Endothelial cell of hepatic sinusoid (primary cell): ENCODE data around the gene CCDC12.

Source experiments
- in situ Hi-C: cut with HindIII; loops from 2 replicates; pipeline ENCODE4 v1.10.0; 2017; ENCODE audit warnings: low sequenced_read_pairs

The CCDC12 gene

DNA sequence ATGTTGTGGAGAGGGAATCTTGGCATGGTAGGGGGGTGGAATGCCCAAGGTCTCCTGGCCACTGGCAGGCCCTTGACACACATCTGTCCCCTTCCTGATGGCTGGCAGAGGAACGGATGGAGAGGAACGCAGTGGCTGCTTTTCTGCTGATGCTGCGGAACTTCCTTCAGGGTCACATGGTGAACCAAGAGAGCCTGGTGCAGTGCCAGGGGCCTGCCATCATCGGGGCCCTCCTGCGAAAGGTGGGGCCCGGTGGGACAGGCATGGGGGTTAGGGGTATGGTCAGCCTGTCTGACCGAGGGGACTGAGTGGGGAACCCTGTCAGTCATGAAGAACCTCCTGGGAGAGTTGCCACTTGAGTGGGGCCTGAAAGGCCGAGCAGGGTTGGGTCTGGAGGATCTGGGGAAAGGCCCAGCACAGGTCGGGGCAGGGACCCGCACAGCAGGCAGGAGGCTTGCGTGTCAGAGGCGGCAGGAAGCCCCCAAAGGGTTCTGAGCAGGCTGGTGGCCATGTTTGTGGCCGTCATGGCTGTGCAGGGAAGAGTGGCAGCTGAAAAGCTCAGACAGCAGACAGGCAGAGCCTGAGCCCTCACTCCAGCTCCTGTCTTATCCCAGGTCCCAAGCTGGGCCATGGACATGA is 21.0 kb upstream of the CCDC12 start:
- in situ Hi-C loops, result no loop called here

- in situ Hi-C loops, result no loop called here
Observed at GRCh38 chr3:46996689-46997452, 20.3 kb upstream of the CCDC12 start.

GRCh38 chr3:46995901-46996562 is 19.5 kb upstream of the CCDC12 start:
- in situ Hi-C loops, result no loop called here

DNA sequence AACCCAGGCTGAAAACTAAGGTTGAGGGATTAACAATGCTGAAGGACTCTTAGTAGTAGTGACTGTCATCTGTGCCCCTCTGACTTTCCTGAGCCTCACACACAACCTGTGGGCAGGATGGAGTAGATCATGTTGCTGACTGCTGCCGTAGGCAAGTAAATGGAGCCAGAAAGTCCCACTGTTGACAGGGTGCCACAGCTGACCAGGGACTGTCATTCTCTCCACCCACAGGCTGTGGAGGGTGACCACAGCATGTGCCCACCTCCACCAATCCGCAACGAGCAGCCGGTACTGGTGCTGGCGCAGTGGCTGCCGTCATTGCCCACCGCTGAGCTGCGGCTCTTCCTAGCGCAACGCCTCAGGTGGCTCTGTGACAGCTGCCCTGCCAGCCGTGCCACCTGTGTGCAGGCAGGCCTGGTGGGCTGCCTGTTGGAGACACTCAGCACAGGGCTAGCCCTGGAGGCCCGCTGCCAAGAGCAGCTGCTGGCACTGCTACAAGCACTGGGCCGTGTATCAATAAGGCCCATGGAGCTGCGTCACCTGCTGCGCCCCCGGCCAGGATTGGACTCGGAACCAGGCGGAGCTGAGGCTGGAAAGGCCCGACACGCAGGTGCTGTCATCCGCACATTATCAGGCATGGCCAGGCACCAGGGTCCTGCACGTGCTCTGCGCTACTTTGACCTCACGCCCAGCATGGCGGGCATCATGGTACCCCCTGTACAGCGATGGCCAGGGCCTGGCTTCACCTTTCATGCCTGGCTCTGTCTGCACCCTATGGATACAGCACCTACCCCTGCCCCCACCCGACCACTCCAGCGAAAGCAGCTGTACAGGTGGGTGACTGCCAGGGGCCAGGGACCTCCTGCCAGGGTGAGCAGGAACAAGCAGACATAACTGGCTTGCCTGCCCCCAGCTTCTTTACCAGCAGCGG is 18.5 kb upstream of the CCDC12 start:
- in situ Hi-C loops, result no loop called here

- in situ Hi-C loops, result no loop called here
Observed at GRCh38 chr3:46993986-46994385, 17.4 kb upstream of the CCDC12 start.

DNA sequence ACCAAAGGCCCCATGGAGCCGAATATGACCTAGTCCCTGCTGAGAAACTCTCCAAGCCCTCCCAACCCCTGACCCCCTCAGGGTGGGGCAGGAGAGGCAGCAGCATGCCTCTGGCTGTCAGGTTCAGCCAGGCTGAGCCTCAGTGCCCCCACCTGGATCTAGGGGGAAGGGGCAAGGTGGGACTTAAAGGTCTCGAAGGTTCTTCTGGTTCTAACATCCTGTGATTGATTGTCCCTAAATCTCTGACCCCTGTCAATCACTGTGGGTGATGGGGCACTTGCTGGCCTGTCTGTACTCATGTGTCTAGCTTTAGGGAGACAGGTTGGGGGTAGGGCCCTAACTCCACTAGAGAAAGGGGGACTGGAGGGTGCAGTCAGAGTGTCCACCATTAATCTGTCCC is 16.7 kb upstream of the CCDC12 start:
- in situ Hi-C loops, result no loop called here

- in situ Hi-C loops, result no loop called here
Observed at GRCh38 chr3:46992231-46992630, 15.7 kb upstream of the CCDC12 start.

GRCh38 chr3:46991406-46992165 is 15.0 kb upstream of the CCDC12 start:
- in situ Hi-C loops, result no loop called here

DNA sequence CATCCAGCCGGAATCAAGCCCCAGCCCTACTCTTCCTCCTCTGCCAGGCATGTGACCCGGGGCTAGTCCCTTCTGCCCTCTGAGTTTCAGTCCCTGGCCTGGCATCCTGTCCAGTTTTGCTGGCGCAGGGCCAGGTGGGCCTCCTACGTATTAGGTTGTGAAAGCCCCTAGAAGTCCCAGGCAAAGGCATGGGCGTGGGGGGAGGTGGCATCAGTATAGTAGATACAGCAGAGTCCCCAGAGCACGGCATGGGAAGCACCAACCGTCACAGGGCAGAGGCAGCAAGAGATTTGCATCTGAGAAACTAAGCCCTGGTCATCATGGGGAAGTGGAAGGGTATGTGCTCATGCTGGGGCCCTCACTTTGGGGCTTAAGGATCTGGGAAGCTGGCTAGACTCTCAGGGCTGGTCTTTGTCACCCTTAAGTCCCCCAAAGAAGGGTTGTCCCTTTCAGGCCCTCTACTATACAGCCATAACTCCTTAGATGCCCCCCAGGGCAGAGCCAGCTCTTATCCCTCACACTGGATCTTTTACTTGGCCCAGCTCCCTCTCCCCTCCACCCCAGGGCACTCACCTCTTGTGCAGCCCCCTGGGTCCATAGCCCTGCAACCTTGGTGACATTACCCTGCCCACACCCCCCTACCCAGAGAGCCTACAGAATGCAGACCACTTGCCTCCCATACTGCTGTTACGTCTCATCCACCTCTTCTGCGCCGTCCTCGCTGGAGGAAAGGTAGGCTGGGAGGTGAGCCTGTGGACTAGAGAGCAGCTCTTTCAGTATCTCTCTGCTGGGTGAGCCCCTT is 14.2 kb upstream of the CCDC12 start:
- in situ Hi-C loops, result no loop called here

DNA sequence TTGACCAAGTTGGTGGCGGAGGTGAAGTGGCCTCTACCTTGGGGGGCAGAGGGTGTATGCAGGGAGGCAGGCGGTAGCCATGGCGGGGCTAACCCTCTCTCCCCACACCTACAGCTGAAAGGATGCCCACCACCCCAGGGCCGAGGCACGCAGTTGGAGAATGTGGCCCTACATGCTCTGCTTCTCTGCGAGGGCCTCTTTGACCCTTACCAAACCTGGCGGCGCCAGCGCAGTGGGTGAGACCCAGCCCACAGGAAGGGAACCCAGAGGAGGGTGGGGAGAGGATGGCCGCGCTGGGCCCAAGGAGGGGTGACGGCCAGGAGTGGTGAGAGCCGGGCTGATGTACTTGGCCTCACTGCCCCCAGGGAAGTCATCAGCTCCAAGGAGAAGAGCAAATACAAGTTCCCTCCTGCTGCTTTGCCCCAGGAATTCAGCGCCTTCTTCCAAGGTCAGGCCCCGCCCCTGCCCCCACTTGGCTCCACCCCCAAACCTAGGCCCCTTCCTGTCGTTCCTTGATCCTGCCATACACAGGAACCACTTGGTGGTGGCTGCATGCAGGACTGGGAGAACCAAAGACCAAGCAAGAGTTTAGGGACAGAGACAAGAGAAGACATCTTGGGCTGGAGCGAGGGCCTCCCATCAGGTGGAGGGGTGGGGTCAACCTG is 12.7 kb upstream of the CCDC12 start:
- in situ Hi-C loops, result no loop called here

- in situ Hi-C loops, result no loop called here
Observed at GRCh38 chr3:46988616-46989015, 12.1 kb upstream of the CCDC12 start.

DNA sequence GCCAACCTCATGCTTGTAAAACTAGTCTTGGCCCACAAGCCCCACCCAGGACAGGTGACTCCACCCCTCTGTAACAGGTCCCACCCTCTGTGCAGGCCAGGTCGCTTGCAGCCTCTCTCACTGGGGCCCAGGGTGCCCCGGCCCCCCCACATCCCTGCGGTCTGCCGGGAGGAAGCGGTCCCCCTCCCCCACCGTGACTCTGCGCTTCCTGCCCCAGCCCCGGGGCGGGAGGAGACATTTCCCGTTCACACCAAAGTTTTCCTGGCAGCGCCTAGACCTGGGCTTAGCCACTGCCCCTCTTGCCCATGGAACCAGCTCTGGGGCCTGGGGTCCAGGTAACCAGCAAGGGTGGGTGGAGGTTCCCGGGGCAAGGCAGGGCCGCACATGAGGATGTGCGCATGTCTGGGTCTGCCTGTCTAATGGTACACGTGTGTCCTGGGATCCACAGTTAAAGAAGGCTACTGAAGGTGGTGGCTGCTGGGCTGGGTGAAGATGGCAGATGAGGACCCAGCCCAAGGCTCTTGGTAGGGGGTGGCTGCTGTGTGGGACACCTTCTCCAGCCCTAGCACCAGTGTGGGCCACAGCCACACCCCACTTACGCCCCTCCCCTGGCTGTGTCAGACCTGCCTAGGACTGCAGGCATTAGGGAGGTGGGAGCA is 11.3 kb upstream of the CCDC12 start:
- in situ Hi-C loops, result no loop called here

DNA sequence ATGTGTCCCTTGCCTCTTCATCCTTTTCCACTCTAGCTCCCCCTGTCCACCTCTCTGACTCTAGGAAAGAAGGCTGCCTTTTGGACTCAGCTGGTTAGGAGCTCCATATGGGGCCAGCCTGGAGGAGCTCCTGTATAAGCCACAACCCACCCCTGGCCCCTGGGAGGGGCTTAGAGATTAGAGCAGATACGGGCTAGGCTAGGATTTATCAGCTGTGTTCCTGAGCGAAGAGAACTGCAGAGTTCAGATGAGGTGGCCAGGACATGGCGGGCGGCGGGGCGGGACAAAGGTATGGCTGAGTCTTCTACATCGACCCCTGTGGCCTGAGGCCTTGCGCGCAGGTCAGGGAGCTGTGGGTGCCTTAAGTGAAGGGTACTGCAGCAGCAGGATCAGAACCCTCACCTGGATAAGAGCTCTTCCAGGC is 10.8 kb upstream of the CCDC12 start:
- in situ Hi-C loops, result no loop called here

DNA sequence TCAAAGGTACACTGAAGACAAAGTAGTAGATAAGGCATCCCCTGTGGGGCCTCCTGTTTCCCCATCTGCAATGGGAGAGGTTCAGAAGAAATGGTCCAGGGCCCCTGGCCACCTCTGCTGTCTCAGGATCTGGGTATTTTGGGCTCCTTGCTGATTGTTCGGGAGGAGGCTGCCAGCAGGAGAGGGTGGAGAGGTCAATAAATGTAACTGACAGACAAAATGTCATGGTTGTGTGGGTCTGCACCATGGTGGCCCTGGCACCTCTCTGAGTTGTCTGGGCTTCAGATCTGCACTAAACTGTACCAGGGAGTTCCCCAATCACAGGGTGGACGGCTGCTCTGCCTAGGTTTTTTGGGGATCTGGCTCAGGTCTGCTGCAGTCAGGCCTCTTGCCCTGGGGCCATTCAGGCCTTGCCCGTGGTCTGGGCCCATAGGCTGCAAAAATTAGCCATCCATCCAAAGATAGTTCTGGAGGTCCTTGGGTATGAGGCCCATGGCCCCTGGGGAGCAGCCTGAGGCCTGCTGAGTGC is 10.3 kb upstream of the CCDC12 start:
- in situ Hi-C loops, result no loop called here

DNA sequence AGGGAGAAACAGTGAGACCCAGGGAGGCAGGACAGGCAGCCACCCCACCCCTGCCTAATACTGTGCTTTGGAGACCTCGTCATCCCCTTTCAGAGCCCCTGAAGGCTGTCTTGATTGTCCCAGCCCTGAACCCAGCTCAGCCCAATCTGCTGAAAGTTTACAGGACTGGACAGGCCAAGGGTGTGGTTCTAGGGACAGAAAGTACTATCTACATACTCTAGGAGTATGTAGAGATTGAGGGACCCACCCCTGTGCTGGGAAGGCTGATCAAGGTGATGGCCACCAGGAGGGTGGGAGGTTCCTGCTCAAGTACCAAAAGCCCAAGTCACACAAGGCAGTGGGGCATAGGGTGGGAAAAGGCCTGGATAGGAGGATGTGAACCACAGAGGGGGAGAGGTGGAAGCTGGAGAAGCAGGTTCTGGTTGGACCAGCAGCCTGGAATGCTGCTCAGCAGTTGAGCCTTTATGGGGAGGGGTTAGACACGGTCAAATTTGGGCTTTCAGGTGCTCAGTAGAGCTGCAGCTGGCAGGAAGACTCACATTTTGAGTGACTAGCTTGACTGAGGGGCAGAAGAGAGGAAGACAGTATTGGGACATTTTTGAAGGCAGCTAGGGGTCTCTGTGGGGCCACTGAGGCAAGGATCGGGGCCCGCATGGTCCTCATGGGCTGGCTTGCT is 9.6 kb upstream of the CCDC12 start:
- in situ Hi-C loops, result no loop called here

GRCh38 chr3:46985588-46985987 is 9.0 kb upstream of the CCDC12 start:
- in situ Hi-C loops, result no loop called here

GRCh38 chr3:46984591-46985459 is 8.3 kb upstream of the CCDC12 start:
- in situ Hi-C loops, result no loop called here
